ENCODE measurements around the gene APOC1. TPM values are rescaled to one million over a fixed set of nuclear protein-coding genes. Genes with fewer than 3 reads are reported as not detected.

The APOC1 gene
- total RNA-seq, 1 donor from 2014 or later, result 1.2 TPM

DNA sequence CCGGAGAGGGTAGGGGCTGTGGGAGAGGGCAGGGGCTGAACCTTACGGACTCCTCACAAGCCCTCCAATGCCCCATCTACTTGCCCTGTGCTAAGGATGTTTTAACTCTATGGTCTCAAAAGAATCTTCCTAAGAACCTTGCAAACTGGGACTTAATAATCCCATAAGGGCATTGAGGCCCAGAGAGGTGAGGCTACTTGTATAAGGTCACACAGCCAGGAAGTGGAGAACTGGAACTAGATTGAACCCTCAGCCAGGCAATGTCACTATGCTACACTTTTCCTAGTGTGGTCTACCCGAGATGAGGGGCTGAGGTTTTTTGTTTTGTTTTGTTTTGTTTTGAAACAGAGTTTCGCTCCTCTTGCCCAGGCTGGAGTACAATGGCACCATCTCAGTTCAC is 17.1 kb downstream of the APOC1 start:
- DNase-seq (no peak), ATAC-seq (ENCODE audit: low read depth) (no peak)
- Mint-ChIP-seq H3K27me3 (peaks cover 7% of the 10 kb centered on the region), H3K4me1 (peaks cover 6% of the 10 kb centered on the region), H3K36me3 (ENCODE audit: low read depth) (no peaks in the 10 kb centered on the region), H3K27ac (no peak overlapping the region), H3K9me3 (no peaks in the 10 kb centered on the region), H3K4me3 (no peak overlapping the region)
- TF ChIP-seq, protein P1, sequence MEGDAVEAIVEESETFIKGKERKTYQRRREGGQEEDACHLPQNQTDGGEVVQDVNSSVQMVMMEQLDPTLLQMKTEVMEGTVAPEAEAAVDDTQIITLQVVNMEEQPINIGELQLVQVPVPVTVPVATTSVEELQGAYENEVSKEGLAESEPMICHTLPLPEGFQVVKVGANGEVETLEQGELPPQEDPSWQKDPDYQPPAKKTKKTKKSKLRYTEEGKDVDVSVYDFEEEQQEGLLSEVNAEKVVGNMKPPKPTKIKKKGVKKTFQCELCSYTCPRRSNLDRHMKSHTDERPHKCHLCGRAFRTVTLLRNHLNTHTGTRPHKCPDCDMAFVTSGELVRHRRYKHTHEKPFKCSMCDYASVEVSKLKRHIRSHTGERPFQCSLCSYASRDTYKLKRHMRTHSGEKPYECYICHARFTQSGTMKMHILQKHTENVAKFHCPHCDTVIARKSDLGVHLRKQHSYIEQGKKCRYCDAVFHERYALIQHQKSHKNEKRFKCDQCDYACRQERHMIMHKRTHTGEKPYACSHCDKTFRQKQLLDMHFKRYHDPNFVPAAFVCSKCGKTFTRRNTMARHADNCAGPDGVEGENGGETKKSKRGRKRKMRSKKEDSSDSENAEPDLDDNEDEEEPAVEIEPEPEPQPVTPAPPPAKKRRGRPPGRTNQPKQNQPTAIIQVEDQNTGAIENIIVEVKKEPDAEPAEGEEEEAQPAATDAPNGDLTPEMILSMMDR (IDR thresholded peaks at IDR 0.05), result no peak
- intact Hi-C loops (cut with micrococcal nuclease), result no loop called here
- ChIA-PET POLR2A (interaction anchor here (0.6 kb wide), 1 partner anchor 700 kb away, joined by 3 read pairs; no protein-coding TSS in a partner anchor), CTCF (no interaction called here)

GRCh38 chr19:44939668-44940067 is 25.3 kb downstream of the APOC1 start:
- Mint-ChIP-seq H3K4me3 (no peak overlapping the region), H3K36me3 (ENCODE audit: low read depth) (no peaks in the 10 kb centered on the region), H3K9me3 (no peaks in the 10 kb centered on the region), H3K4me1 (peaks cover 14% of the 10 kb centered on the region), H3K27me3 (no peaks in the 10 kb centered on the region), H3K27ac (no peak overlapping the region)
- intact Hi-C loops (cut with micrococcal nuclease), result no loop called here
- TF ChIP-seq, protein P1 (IDR thresholded peaks at IDR 0.05), result no peak
- POLR2A ChIA-PET, result no interaction called here
- ATAC-seq (ENCODE audit: low read depth) (no peak), DNase-seq (no peak)
- CTCF ChIA-PET, result no interaction called here

- Mint-ChIP-seq H3K4me3 (no peak within 1 kb of the TSS), H3K36me3 (ENCODE audit: low read depth) (no peaks in the 10 kb centered on the region), H3K4me1 (peaks cover 14% of the 10 kb centered on the region), H3K27me3 (no peaks in the 10 kb centered on the region), H3K27ac (no peak within 1 kb of the TSS), H3K9me3 (no peaks in the 10 kb centered on the region)
- ATAC-seq (ENCODE audit: low read depth) (no peak), DNase-seq (no peak)
- POLR2A ChIA-PET, result no interaction called here
- TF ChIP-seq, protein P1 (IDR thresholded peaks at IDR 0.05), result no peak
- intact Hi-C loops (cut with micrococcal nuclease), result no loop called here
- CTCF ChIA-PET, result no interaction called here
Observed at GRCh38 chr19:44942067-44942571, 27.7 kb downstream of the APOC1 start, which contains the start of gene APOC4. TSS of gene APOC4 (plus strand) at chr19:44942237. CDS start at chr19:44942278, 41 bp downstream.

DNA sequence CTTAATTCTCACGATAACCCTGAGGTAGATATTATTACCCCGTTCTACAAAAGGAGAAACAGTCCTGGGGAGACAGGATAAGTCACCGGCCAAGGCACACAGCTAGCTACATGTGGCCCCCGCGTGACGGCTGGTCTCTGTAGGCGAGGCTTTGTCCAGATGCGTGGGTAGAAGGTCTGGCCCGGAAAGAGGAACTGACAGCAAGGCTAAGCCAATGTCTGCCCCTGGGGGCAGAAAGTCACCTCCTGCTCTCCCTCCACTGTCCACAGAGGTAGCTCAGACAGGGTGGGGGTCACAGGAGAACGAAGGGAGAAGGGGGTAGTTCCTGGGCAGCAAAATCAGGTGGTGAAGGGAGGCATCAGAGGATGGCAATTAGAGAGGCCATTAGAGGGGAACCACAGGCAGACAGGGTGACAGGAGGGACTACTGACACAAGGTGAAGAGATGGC is 29.4 kb downstream of the APOC1 start:
- Mint-ChIP-seq H3K4me3 (peak overlapping the region; percentile 44), H3K36me3 (ENCODE audit: low read depth) (no peaks in the 10 kb centered on the region), H3K27ac (peak overlapping the region; percentile 81), H3K9me3 (no peaks in the 10 kb centered on the region), H3K4me1 (peaks cover 14% of the 10 kb centered on the region), H3K27me3 (no peaks in the 10 kb centered on the region)
- intact Hi-C loops (cut with micrococcal nuclease), result loop anchor here (1.0 kb wide), 1 partner anchor 10 kb away; no protein-coding TSS in a partner anchor
- TF ChIP-seq, protein P1 (IDR thresholded peaks at IDR 0.05), result no peak
- ChIA-PET CTCF (no interaction called here), POLR2A (interaction anchor here (0.6 to 1.5 kb wide), 5 partner anchors 10 to 1369 kb away, joined by 3 to 9 read pairs (median 3); partner anchors contain the start of gene XRCC1)
- peak; percentile 34 for DNase-seq
- peak; percentile 94 for ATAC-seq (ENCODE audit: low read depth)

GRCh38 chr19:44947041-44947581 is 32.7 kb downstream of the APOC1 start:
- DNase-seq (no peak), ATAC-seq (ENCODE audit: low read depth) (no peak)
- H3K4me3 Mint-ChIP-seq, result no peak overlapping the region
- H3K4me1 Mint-ChIP-seq, result peaks cover 13% of the 10 kb centered on the region
- H3K9me3 Mint-ChIP-seq, result no peaks in the 10 kb centered on the region
- intact Hi-C loops (cut with micrococcal nuclease), result no loop called here
- H3K27me3 Mint-ChIP-seq, result no peaks in the 10 kb centered on the region
- TF ChIP-seq, protein P1 (IDR thresholded peaks at IDR 0.05), result no peak
- peaks cover 6% of the 10 kb centered on the region for H3K36me3 Mint-ChIP-seq (ENCODE audit: low read depth)
- ChIA-PET CTCF (no interaction called here), POLR2A (no interaction called here)
- H3K27ac Mint-ChIP-seq, result no peak overlapping the region
